Measurements from ENCODE around the gene AFDN. TPM values are rescaled to one million over a fixed set of nuclear protein-coding genes. Genes with fewer than 3 reads are reported as not detected.

Gene AFDN
- total RNA-seq, 1 donor from 2014 or later, result 102 TPM

GRCh38 chr6:168005796-168006195 lies 179.1 kb downstream of the AFDN start:
- Histone ChIP-seq H3K27ac (ENCODE audit: low read depth, low read length) (no peak overlapping the region), H3K4me2 (ENCODE audit: low read length) (no peak overlapping the region), H3K4me1 (ENCODE audit: insufficient read depth, low read length) (peaks cover 14% of the 10 kb centered on the region), H3K9me3 (ENCODE audit: insufficient read depth, low read depth, low read length) (no peaks in the 10 kb centered on the region), H2AFZ (ENCODE audit: low read depth, low read length) (no peak overlapping the region), H4K20me1 (ENCODE audit: insufficient read depth, low read length) (no peaks in the 10 kb centered on the region), H3K4me3 (ENCODE audit: insufficient read depth, low read depth, low read length) (no peak overlapping the region), H3K79me2 (ENCODE audit: insufficient read depth, low read length) (no peaks in the 10 kb centered on the region), H3K9ac (ENCODE audit: low read length) (no peak overlapping the region), H3K27me3 (ENCODE audit: insufficient read depth, low read length) (peaks cover 7% of the 10 kb centered on the region), H3K36me3 (ENCODE audit: insufficient read depth, low read length) (no peaks in the 10 kb centered on the region)
- no peak for TF ChIP-seq CTCF (IDR thresholded peaks at IDR 0.05; ENCODE audit: insufficient read depth, low read depth, low read length)
- no peak for TF ChIP-seq EZH2 (IDR thresholded peaks at IDR 0.05; ENCODE audit: insufficient read depth, low read length)
- peaks cover 5% of the 10 kb centered on the region for H3K4me1 Mint-ChIP-seq (ENCODE audit: low read depth, unreplicated experiment)
- H3K9me3 Mint-ChIP-seq (ENCODE audit: unreplicated experiment), result peaks cover 12% of the 10 kb centered on the region
- peaks cover 3% of the 10 kb centered on the region for H3K36me3 Mint-ChIP-seq (ENCODE audit: low read depth, unreplicated experiment)
- peak overlapping the region; percentile 7 for H3K27ac Mint-ChIP-seq (ENCODE audit: unreplicated experiment)
- H3K27me3 Mint-ChIP-seq (ENCODE audit: low read depth, unreplicated experiment), result peaks cover 4% of the 10 kb centered on the region
- H3K4me3 Mint-ChIP-seq (ENCODE audit: unreplicated experiment), result no peak overlapping the region
- FAIRE-seq (no peak), DNase-seq (ENCODE audit: low read depth) (no peak)

- no peak overlapping the region for H2AFZ ChIP-seq (ENCODE audit: low read depth, low read length)
- H3K36me3 ChIP-seq (ENCODE audit: insufficient read depth, low read length), result no peaks in the 10 kb centered on the region
- Mint-ChIP-seq H3K27ac (ENCODE audit: unreplicated experiment) (peak overlapping the region; percentile 92), H3K9me3 (ENCODE audit: unreplicated experiment) (peaks cover 25% of the 10 kb centered on the region), H3K27me3 (ENCODE audit: low read depth, unreplicated experiment) (no peaks in the 10 kb centered on the region), H3K36me3 (ENCODE audit: low read depth, unreplicated experiment) (peaks cover 6% of the 10 kb centered on the region), H3K4me3 (ENCODE audit: unreplicated experiment) (no peak overlapping the region), H3K4me1 (ENCODE audit: low read depth, unreplicated experiment) (peaks cover 5% of the 10 kb centered on the region)
- H3K27me3 ChIP-seq (ENCODE audit: insufficient read depth, low read length), result peaks cover 7% of the 10 kb centered on the region
- peaks cover 8% of the 10 kb centered on the region for H3K9me3 ChIP-seq (ENCODE audit: insufficient read depth, low read depth, low read length)
- H3K79me2 ChIP-seq (ENCODE audit: insufficient read depth, low read length), result no peaks in the 10 kb centered on the region
- H3K4me2 ChIP-seq (ENCODE audit: low read length), result peak overlapping the region; percentile 65
- H3K4me1 ChIP-seq (ENCODE audit: insufficient read depth, low read length), result peaks cover 10% of the 10 kb centered on the region
- no peak overlapping the region for H3K4me3 ChIP-seq (ENCODE audit: insufficient read depth, low read depth, low read length)
- H3K9ac ChIP-seq (ENCODE audit: low read length), result peak overlapping the region; percentile 44
- H3K27ac ChIP-seq (ENCODE audit: low read depth, low read length), result peak overlapping the region; percentile 86
- no peaks in the 10 kb centered on the region for H4K20me1 ChIP-seq (ENCODE audit: insufficient read depth, low read length)
- no peak for TF ChIP-seq CTCF (IDR thresholded peaks at IDR 0.05; ENCODE audit: insufficient read depth, low read depth, low read length)
- TF ChIP-seq EZH2 (IDR thresholded peaks at IDR 0.05; ENCODE audit: insufficient read depth, low read length), result no peak
- FAIRE-seq, result peak; percentile 99
- peak; percentile 100 for DNase-seq (ENCODE audit: low read depth)
Measured at GRCh38 chr6:168007592-168008338, 181.1 kb downstream of the AFDN start.

- Histone ChIP-seq H4K20me1 (ENCODE audit: insufficient read depth, low read length) (no peaks in the 10 kb centered on the region), H3K4me2 (ENCODE audit: low read length) (no peak overlapping the region), H3K36me3 (ENCODE audit: insufficient read depth, low read length) (no peaks in the 10 kb centered on the region), H3K9me3 (ENCODE audit: insufficient read depth, low read depth, low read length) (peaks cover 13% of the 10 kb centered on the region), H3K79me2 (ENCODE audit: insufficient read depth, low read length) (no peaks in the 10 kb centered on the region), H3K4me3 (ENCODE audit: insufficient read depth, low read depth, low read length) (no peak overlapping the region), H3K4me1 (ENCODE audit: insufficient read depth, low read length) (peaks cover 10% of the 10 kb centered on the region), H3K9ac (ENCODE audit: low read length) (no peak overlapping the region), H3K27ac (ENCODE audit: low read depth, low read length) (peak overlapping the region; percentile 16), H3K27me3 (ENCODE audit: insufficient read depth, low read length) (peaks cover 6% of the 10 kb centered on the region), H2AFZ (ENCODE audit: low read depth, low read length) (no peak overlapping the region)
- no peak overlapping the region for H3K4me3 Mint-ChIP-seq (ENCODE audit: unreplicated experiment)
- peaks cover 27% of the 10 kb centered on the region for H3K9me3 Mint-ChIP-seq (ENCODE audit: unreplicated experiment)
- peak overlapping the region; percentile 44 for H3K27ac Mint-ChIP-seq (ENCODE audit: unreplicated experiment)
- DNase-seq (ENCODE audit: low read depth) (peak; percentile 26), FAIRE-seq (peak; percentile 49)
- H3K4me1 Mint-ChIP-seq (ENCODE audit: low read depth, unreplicated experiment), result peaks cover 5% of the 10 kb centered on the region
- H3K27me3 Mint-ChIP-seq (ENCODE audit: low read depth, unreplicated experiment), result peaks cover 2% of the 10 kb centered on the region
- no peak for TF ChIP-seq EZH2 (IDR thresholded peaks at IDR 0.05; ENCODE audit: insufficient read depth, low read length)
- no peak for TF ChIP-seq CTCF (IDR thresholded peaks at IDR 0.05; ENCODE audit: insufficient read depth, low read depth, low read length)
- H3K36me3 Mint-ChIP-seq (ENCODE audit: low read depth, unreplicated experiment), result peaks cover 6% of the 10 kb centered on the region
Measured at GRCh38 chr6:168009331-168009730, 182.6 kb downstream of the AFDN start.

Measured in astrocyte (in vitro differentiated cells and primary cell).